H1 (cell line): ENCODE data around the gene PDE3A. TPM values are rescaled to one million over a fixed set of nuclear protein-coding genes. Genes with fewer than 3 reads are reported as not detected.

Experiments
- ATF2 ChIP-seq: IDR thresholded peaks from 2 replicates; pipeline ENCODE4 v1.6.1; 2012; ENCODE audit warnings: low read length, inconsistent platforms
- BCL11A ChIP-seq, 2 experiments: IDR thresholded peaks; one replicate each; pipeline ENCODE4 v1.6.1; 2011; ENCODE audit warnings: low read depth in 2 of 2, low read length in 2 of 2, mild to moderate bottlenecking in 2 of 2
- CBX8 ChIP-seq: fragments of 300-800, 300-1000 bp; sonication (generic); IDR thresholded peaks from 2 replicates; pipeline ENCODE4 v1.7.1; 2016; ENCODE audit warnings: low read depth, low read length, borderline replicate concordance
- HDAC2 ChIP-seq, 2 experiments: fragments of 300-600 bp in 1 of 2; sonication (generic) in 1 of 2; IDR thresholded peaks; 2 replicates each; pipeline ENCODE4 v1.6.1; 2011 to 2012; ENCODE audit warnings: low read depth in 2 of 2, low read length in 2 of 2, mild to moderate bottlenecking in 2 of 2, moderate library complexity in 2 of 2, borderline replicate concordance in 1 of 2, inconsistent platforms in 1 of 2
- RBBP5 ChIP-seq: IDR thresholded peaks from 2 replicates; pipeline ENCODE4 v1.7.1; 2012; ENCODE audit warnings: low read depth, mild to moderate bottlenecking, inconsistent platforms, low read length, moderate library complexity, borderline replicate concordance
- SP1 ChIP-seq: IDR thresholded peaks from 2 replicates; pipeline ENCODE4 v1.6.1; 2011; ENCODE audit warnings: low read depth, low read length
- ZNF274 ChIP-seq: IDR thresholded peaks from 2 replicates; pipeline ENCODE4 v1.7.0; 2012; ENCODE audit warnings: low read length, borderline replicate concordance; ENCODE audit errors: extremely low read depth
- polyA plus RNA-seq, 7 experiments: library from polyadenylated mRNA; depleted of rRNA in 3 of 7; stranded (reverse) in 5 of 7; unstranded in 2 of 7; fragments of >200 nt in 5 of 7; fragments of 200-250 nt in 2 of 7; gene quantifications; 1 replicate in 5 of 7; 2 replicates in 1 of 7; 4 replicates in 1 of 7; pipeline versions ENCODE4 v1.2.1 to v1.2.3, GENCODE V29; 2011 to 2013; ENCODE audit warnings: missing spikeins in 2 of 7, mixed read lengths in 2 of 7
- total RNA-seq: library from RNA; stranded (reverse); fragmentation: NEBNext Ultra II Directional; extraction: Animal tissue kit (Norgen Biotek cat#: 25700); gene quantifications from 2 replicates; pipeline ENCODE4 v1.2.1, GENCODE V29; 2021

Gene PDE3A
- total and polyA plus RNA-seq, 2 of the 8 experiments (the other 6 are each of a cell fraction or from before 2014, with no cell fraction given) = 1.4 to 3.4 TPM

- no peak for TF ChIP-seq HDAC2 (IDR thresholded peaks at IDR 0.05; ENCODE audit: borderline replicate concordance in 1 of 2, low read depth in 2 of 2, low read length in 2 of 2)
- TF ChIP-seq ATF2 = no peak
- TF ChIP-seq ZNF274 = no peak
- TF ChIP-seq RBBP5 = no peak
- no peak for TF ChIP-seq CBX8
- no peak for TF ChIP-seq BCL11A (IDR thresholded peaks at IDR 0.05; ENCODE audit: low read depth in 2 of 2, low read length in 2 of 2)
- no peak for TF ChIP-seq SP1
These were observed 275.5 kb downstream of the PDE3A start (continued) for GRCh38 chr12:20643822-20644221.
